GM19035 (cell line): Measurements from ENCODE around the gene SLC9A1.
"Not testable (repeated sequence)": the region's sequence is repeated elsewhere in the genome, so short reads cannot be mapped to it uniquely, and the experiment has no call there.

Experiments used
- ATAC-seq: cut with Tn5 transposase; IDR thresholded peaks from one replicate; pipeline ENCODE4 v1.9.1; 2021; ENCODE audit not compliant: unreplicated experiment

Gene SLC9A1

DNA sequence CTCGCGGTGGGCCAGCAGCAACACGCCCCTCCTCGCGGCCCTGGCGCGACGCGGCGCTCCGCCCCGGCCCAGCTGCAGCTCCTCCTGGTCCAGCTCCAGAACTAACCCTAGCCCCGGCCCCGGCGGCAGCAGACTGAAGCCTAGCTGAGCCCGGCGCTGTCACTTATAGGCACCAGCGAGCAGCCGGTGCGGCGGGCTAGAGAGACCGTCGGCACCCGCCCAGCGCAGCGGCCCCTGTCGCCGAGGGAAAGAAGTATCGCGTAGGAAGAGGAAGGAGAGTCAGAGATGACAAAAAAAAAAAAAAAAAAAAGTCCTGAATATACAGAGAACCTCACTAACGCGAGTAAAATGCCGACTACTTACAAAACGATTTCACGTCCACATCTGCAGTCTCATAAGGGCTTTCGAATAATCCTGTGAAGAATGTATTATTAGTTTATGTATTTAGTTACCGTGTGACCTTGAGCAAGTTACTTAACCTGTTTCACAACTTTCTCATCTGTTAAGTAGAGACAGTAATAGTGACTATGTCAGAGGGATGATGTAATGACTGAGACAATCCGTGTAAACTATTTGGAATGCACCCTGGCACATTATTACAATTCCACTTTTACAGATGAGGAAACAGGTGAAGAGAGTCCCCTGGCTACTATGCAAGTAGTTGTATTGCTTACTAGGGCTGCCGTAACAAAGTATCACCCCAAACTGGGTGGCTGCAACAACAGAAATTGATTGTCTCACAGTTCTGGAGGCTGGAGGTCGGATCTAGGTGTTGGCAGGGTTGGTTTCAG, at the start of gene SLC9A1:
SLC9A1 (minus strand) TSS at position 135 of the 791 bp plus-strand sequence. CDS start 791 bp downstream, outside the sequence.
- ATAC-seq = peak; percentile 91

DNA sequence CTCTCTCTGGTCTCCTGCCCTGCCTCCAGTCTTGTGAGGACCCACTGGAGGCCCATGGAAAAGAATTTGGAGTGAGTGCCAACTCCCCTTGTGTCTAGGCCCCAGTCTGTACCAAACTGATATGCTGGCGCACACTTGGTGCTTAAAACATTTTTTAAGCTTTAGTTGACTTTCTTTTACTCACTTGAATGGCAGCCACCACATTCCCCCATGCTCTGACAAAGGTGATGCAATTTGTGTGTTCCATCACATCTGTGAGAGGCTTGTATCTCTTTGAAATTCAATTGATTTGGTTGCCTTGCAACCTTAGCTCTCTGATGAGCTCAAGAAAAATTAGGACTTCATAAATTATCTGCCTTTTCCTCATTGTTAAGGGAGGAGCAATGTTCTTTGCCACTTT, 49.0 kb upstream of the SLC9A1 start:
- ATAC-seq = no peak

DNA sequence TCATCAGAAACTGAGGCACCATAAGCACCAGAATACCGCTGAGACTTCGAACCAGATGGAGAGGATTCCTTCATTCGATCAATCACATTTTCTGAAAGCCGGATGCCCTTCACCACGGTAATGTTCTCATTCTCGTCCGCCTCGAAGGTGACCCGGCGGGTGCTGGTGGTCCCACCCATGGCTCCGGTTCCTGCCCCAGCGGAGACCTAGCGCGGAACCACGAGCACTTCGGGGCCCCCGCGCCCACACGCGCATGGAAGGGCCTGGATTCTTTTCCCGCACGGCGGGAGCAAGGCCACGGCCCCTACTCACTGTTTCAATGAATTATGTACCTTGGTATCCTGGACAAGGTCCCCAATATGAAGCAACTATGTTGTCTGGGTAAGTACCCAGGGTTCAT, 46.4 kb upstream of the SLC9A1 start:
- no peak for ATAC-seq

DNA sequence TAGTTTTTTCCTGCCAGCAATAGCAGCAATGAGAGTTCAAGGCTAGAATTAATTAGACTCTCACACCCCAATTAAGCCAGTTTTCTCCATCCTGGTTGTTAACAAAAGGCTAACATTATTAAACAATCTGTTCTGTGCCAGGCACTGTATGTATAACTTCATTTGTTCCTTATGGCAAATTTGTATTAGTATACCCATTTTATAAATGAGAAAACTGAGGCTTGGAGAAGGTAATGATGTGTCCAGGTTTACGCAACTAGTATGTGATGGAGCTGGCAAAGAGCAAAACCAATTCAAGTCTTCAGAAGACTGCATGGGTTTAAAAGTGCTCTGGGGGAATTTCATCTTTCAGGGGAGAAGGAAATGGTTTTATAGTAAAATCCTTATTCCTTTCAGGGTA, 38.3 kb upstream of the SLC9A1 start:
- no peak for ATAC-seq

DNA sequence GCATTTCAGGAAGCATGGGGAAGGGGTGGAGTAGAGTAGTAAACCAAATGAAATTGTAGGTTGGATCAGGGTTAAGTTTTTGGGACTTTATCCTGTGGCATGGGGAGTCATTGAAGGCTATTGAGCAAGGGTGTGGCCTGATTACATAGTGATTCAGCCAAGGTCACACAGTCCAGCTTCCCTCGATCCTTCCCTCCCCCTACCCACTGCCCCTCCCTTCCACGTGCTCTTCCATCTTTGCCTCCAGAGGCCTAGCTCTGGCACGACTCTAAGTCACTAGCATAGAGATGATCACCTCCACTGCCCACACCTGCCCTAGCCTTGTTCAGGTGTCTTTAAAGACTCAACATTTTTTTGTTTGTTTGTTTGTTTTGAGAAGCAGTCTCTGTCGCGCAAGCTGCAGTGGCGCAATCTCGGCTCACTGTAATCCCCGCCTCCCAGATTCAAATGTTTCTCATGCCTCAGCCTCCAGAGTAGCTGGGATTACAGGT, 37.2 kb upstream of the SLC9A1 start:
- ATAC-seq = no peak

DNA sequence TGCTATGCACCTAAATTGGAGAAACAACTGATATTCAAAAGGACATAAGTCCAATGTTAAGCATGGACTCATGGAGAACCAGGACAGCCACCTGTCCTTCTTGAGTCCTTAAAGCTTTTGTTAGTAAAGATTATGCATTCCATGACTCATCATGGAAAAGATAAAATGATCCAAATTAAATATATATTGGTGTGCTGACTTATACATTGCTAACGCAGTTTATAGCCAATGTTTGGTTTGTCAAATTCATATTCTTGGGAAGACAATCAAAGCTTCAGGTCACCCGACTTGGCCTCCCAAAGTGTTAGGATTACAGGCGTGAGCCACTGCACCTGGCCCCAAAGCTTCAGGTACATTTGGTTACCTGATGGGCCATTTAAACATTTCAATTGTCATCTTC, 29.7 kb upstream of the SLC9A1 start:
- not testable (repeated sequence) for ATAC-seq

DNA sequence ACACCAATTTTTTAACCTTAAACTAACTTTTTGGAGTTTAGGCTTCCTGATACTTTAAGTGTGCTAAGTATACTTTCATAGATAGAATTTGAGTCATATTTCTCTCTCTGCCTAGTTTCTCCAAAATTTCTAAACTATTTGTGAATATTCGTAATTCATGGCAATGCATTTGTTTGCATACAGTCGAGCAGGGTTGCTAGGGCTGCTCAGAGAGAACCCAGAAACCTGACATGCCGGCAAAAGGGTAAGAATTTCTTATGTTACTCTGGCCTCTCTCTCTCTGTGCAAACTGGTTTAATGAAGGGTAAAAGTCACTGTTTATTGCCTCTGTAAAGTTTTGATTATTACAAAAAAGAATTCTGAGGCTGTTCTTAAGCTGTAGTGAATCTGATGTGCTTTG, 25.1 kb upstream of the SLC9A1 start:
- ATAC-seq = no peak

DNA sequence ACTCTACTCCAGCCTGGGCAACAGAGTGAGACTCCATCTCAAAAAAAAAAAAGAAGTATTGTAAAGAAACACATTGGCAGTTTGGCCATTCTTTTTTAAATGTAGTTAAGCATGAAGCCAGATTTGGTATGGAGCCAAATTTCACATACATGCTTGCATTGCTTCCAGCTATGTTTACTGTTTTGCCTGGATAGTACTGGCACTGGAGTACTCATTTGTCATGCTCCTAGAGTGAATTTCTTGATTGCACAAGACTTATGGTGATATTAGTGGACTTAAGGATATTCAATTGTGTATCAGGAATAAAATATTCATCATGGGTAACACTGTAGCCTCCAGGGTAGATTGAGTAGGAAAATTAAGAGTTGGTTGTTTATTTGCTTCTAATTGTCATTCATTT, 24.5 kb upstream of the SLC9A1 start:
- ATAC-seq = no peak

DNA sequence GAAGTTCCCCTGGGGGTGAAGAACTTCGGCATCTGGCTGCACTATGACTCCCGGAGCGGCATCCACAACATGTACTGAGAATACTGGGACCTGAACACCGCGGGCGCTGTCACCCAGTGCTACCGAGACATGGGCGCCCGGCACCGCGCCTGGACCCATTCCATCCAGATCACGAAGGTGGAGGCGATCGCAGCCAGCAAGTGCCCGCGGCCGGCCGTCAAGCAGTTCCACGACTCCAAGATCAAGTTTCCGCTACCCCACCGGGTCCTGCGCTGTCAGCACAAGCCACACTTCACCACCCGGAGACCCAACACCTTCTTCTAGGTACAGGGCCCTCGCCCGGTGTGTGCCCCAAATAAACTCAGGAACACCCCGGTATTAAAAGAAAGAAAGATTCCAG, 22.0 kb upstream of the SLC9A1 start:
- no peak for ATAC-seq

DNA sequence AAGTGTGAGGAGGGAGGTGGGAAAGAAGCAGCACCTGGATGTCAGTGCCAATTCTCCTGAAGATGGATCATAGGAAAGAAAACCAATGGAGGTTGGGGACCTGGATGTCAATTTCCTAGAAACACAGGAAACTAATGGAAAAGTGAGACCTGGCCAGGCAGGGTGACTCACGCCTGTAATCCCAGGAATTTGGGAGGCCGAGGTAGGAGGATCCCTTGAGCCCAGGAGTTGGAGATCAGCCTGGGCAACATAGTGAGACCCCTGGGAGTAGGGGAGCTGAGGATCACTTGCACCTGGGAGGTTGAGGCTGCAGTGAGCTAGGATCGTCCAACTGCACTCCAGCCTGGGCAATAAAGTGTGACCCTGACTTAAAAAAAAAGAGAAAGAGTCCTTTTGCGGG, 21.4 kb upstream of the SLC9A1 start:
- no peak for ATAC-seq

DNA sequence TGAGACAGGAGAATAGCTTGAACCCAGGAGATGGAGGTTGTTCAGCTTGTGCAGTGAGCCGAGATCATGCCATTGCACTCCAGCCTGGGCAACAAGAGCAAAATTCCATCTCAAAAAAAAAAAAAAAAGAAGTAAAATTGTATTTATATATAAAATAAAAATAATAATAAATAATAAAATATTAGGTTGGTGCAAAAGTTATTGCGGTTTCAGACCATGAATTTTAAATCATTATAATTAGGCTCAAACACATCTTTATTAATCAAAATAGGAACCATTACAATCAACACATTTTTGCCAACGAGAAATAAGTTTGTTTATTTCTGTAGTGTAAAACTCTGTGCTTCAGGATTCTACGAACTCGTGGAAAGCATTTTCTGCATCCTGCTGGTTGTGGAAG, 18.1 kb upstream of the SLC9A1 start:
- ATAC-seq = not testable (repeated sequence)

DNA sequence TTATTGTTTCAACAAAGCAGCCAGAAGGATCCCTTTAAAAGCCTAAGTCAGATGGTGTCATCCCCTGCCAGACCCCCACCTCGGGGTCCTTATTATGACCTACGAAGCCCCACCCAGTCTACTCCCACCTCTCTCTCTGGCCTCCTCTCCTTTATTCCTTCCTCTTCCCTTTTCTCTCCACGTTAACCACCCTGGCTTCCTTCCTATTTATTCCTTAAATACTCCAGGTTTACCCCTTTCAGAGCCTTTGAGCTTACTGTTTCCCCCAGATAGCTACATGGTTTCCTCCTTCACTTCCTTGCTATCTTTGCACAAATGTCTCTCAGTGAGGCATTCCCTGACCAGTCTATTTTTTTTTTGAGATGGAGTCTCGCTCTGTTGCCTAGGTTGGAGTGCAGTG, 12.0 kb upstream of the SLC9A1 start:
- ATAC-seq = no peak

DNA sequence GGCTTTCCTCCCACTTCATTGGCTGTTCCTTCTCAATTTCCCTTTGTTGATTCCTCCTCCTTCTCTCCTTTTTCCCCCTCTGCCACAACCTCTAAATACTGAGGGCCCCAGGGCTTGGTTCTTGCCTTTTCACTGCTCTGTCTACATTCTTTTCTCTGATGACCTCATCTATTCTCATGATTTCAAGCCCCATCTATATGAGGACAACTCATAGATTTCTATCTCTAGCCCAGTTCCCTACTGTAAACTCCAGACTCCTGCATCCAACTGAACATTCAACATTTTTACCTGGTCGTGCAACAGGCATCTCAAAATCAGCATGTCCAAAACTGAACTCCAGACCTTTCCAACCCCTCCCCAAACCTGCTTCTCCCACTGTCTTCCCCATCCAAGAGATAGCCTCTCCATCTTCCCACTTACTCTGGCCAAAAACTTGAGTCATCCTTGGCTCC, 11.5 kb upstream of the SLC9A1 start:
- ATAC-seq = no peak

DNA sequence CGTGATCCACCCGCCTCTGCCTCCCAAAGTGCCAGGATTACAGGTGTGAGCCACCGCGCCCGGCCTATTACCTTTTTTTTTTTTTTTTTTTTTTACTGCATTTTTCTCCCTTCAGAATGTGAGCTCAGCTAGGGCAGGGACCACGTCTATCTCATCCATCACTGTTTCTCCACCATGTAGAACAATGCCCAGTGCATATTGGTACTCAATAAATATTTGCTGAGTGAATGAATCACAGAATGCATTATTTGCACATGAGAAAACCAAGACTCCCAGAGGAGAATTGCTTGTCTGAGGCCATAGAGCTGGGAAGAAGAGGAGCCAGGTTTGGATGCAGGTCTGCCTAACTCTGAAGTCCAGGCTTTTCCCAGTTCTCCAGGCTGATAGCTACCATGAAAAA, 8.2 kb upstream of the SLC9A1 start:
- ATAC-seq = no peak

DNA sequence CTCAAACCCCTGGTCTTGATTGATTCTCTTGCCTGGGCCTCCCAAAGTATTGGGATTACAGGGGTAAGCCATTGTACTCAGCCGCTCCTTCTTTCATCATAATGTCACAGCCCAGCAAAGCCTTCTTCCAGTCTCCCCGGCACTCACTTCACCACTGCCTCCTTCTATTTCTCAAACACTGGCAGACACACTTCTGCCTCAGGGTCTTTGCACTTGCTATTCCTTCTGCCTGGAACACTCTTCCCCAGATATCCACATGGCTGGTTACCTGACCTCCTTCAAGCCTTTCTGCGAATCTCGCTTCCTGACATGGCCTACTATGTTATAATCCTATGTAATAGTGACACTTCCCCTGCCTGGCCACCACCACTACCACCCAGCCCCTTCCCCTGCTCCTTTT, 7.2 kb upstream of the SLC9A1 start:
- no peak for ATAC-seq

DNA sequence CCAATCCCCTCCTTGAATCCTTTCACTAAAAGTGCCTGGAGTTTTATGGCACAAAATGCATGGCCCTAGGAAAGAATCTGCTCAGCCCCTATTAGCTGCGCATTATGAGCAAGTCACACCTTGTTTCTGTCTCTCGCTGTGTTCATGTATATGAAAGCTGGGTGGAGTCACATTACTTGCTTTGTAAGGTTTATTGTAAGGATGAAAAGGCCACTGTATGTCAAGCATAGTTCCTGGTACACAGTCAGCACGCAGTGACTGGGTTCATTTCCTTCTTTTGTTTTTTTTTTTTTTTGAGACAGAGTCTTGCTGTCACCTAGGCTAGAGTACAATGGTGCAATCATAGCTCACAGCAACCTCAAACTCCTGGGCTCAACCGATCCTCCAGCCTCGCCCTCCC, 6.7 kb upstream of the SLC9A1 start:
- ATAC-seq = no peak

DNA sequence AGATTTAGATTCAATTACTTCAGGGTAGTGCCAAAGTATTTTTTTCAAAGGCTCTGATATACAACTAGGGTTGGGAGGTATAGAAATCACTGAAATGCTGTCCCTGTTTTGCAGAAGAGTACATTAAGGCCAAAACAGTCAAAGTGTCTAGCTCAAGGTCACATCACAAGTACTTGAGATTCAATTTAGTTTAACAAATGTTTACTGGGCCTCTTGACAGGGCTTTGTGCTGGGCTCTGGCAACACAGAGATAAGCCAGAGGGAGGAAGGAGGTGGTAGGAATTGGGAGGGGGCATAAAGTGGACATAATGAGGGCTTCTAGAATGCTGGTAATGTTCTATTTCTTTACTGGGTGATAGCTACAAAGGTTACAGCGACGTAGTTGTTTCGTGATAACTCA, 2.3 kb upstream of the SLC9A1 start:
- ATAC-seq = no peak

DNA sequence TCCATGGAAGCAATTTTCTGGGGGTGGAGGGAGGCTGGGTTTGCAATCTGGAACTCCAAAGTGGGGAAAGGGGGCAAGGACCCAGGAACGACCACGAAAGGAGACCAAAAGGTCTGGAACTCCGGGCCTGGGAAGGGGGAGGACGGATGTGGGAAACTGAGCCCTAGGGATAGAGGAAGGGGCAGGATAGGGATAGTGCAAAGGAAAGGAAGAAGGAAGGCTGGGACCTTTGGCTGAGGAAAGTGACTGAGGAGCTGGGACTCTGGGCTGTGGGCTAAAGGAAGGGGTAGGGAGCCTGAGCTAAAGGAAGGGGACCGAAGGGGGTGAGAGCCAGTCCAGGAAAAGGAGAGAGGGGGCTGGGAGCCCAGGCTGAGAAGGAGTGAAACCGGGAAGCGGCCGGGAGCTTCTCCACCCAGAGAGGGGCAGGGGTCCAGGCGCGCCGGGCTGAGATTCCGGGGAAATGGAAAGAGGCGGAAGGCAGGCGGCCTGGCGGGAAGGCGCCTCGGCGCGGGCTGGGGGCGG, 395 bp downstream of the SLC9A1 start:
- ATAC-seq = no peak

DNA sequence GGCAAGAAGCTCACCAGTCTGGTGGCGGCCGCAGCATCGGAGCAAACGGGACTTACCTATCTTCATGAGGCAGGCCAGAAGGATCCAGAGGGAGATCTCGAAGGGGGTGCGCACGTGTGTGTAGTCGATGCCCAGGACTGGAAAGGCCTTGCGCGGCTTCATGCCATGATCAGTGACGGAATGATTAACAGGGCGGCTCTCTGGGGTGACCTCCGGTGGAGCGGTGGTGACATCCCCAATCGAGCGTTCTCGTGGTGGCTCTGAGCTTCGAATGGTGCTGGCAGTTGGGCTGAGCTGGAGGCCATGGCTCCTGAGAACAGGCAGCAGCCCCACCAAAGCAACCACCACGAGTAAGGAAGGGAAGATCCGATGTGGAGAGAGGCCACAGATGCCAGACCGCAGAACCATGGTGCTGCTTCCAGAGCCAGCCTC, 982 bp downstream of the SLC9A1 start:
- no peak for ATAC-seq

DNA sequence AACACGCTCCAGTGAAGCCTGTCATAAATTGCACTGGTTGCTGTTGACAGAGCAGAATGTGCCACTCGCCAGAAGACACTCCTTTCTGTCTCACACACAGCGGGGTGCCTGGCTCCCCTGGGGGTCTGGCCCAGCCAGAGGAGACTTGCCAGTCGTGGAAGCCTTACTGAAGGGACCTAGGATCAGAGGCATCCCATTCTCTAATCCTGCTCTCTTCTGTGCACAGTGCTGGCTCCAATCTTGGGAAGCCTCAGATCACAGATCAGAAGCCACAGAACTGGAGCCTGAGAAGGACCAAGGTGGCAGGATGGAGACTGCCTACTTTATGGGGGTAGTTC, 1.4 kb downstream of the SLC9A1 start:
- ATAC-seq = no peak

DNA sequence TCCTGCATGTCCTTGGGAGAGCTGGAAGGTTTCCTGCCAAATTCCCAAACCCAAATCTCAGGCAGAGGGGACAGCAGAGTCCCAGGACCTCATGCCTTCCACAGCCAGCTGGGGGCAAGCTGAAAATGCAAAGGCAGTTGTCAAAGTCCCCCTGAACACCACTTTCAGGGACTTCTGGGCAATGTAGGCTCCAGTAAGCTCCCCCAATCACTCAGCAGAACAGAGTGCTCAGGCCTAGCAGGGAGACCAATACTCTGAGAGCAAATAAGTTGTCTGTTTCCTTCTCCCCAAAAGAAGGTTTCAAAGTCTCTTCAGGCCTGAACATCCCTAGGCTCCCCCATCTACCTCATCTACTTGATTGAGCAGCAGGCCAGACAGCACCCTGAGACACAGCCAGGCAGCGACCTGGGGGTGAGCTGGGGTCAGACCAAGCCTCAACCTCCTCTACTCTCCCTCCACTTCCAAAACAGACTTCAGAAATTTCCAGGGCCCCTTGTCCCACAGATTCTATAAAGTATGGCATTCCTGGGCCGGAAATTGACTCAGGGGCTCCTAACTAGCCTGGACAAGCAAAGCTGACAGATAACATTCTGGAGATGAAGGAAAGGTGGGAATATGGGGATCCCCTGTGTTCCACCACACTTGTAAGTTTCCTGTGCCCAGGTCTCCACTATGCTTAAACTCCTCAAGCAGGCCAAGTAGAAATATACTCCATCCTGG, 1.9 kb downstream of the SLC9A1 start:
- ATAC-seq = no peak
